Measurements from ENCODE around the gene ADAMTS18. TPM values are rescaled to one million over a fixed set of nuclear protein-coding genes. Genes with fewer than 3 reads are reported as not detected.

Gene ADAMTS18
- polyA plus RNA-seq, 1 of the 3 experiments (the other 2 are of a cell fraction) = under 0.01 TPM

DNA sequence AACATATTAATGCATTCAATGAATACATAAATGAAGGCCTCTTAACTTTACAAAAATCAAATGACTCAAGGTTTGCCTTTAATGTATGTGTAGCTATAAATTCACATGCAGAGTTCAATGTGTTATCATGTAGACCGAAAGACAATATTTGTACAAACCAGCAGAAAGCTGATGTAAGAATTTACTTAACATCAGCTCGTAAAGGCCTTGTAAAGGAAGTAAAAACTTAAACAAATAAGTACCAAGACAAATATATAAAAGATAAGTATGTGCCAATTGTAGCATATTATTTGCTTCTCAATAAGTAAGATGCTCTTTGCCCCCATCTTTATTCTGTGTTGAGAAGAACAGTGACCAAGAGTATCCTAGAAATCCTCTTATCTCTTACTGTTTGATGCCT lies 130.0 kb downstream of the ADAMTS18 start (continued):
- TF ChIP-seq, protein P1, sequence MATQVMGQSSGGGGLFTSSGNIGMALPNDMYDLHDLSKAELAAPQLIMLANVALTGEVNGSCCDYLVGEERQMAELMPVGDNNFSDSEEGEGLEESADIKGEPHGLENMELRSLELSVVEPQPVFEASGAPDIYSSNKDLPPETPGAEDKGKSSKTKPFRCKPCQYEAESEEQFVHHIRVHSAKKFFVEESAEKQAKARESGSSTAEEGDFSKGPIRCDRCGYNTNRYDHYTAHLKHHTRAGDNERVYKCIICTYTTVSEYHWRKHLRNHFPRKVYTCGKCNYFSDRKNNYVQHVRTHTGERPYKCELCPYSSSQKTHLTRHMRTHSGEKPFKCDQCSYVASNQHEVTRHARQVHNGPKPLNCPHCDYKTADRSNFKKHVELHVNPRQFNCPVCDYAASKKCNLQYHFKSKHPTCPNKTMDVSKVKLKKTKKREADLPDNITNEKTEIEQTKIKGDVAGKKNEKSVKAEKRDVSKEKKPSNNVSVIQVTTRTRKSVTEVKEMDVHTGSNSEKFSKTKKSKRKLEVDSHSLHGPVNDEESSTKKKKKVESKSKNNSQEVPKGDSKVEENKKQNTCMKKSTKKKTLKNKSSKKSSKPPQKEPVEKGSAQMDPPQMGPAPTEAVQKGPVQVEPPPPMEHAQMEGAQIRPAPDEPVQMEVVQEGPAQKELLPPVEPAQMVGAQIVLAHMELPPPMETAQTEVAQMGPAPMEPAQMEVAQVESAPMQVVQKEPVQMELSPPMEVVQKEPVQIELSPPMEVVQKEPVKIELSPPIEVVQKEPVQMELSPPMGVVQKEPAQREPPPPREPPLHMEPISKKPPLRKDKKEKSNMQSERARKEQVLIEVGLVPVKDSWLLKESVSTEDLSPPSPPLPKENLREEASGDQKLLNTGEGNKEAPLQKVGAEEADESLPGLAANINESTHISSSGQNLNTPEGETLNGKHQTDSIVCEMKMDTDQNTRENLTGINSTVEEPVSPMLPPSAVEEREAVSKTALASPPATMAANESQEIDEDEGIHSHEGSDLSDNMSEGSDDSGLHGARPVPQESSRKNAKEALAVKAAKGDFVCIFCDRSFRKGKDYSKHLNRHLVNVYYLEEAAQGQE (IDR thresholded peaks at IDR 0.05; ENCODE audit: low read depth, low read length) = no peak

DNA sequence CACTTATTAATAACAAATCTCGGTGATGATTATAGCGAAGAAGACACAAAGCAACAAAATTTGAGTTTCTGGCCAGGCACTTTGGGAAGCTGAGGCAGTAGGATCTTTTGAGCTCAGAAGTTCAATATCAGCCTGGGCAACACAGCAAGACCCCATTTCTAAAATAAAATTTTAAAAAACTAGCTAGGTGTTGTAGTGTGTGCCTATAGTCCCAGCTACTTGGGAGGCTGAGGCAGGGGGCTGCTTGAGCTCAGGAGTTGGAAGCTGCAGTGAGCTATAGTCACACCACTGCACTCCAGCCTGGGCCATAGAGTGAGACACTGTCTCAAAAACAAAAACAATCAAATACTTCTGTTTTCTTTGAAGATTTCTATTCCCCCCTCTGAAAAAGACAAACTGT lies 130.7 kb downstream of the ADAMTS18 start:
- Histone ChIP-seq H3K36me3 (replicated peaks in 1 of 2; ENCODE audit: control insufficient read depth in 1 of 2, insufficient read depth in 2 of 2, low read length in 1 of 2) (no peaks in the 10 kb centered on the region), H3K4me1 (ENCODE audit: control insufficient read depth in 1 of 2, insufficient read depth in 2 of 2, low read depth in 1 of 2, low read length in 1 of 2) (peaks cover 0 to under 1% of the 10 kb centered on the region in 2 experiments; a peak in 1 of 4 replicates), H3K27ac (ENCODE audit: low read depth in 2 of 2, low read length in 1 of 2) (no peak overlapping the region), H3K79me2 (ENCODE audit: insufficient read depth) (no peaks in the 10 kb centered on the region), H3K27me3 (ENCODE audit: insufficient read depth) (no peaks in the 10 kb centered on the region), H3F3A (replicated peaks; ENCODE audit: insufficient read depth) (peaks cover 13% of the 10 kb centered on the region), H3K9me3 (no peaks in the 10 kb centered on the region), H3K9ac (no peak overlapping the region), H3K4me3 (ENCODE audit: low read depth in 2 of 2, low read length in 1 of 2) (no peak overlapping the region), H3K9me2 (no peaks in the 10 kb centered on the region), H3K4me2 (no peak overlapping the region), H2AFZ (ENCODE audit: low read depth) (no peak overlapping the region), H4K20me1 (ENCODE audit: insufficient read depth) (no peaks in the 10 kb centered on the region)
- TF ChIP-seq EZH2phosphoT487 (IDR thresholded peaks at IDR 0.05; ENCODE audit: borderline replicate concordance, low read depth) (no peak), ELF1 (IDR thresholded peaks at IDR 0.05) (no peak), RXRA (IDR thresholded peaks at IDR 0.05; ENCODE audit: borderline replicate concordance, low read depth) (no peak), SIN3A (IDR thresholded peaks at IDR 0.05; ENCODE audit: borderline replicate concordance, low read depth, low read length) (no peak), MXI1 (IDR thresholded peaks at IDR 0.05; ENCODE audit: low read depth, low read length) (no peak), TAF1 (IDR thresholded peaks at IDR 0.05; ENCODE audit: borderline replicate concordance, low read depth, low read length) (no peak), GATA2 (CRISPR knock-in tag; IDR thresholded peaks at IDR 0.05) (no peak), RFX5 (IDR thresholded peaks at IDR 0.05; ENCODE audit: low read length) (no peak), MEF2A (IDR thresholded peaks at IDR 0.05; ENCODE audit: borderline replicate concordance, low read depth) (no peak)
- TF ChIP-seq, protein P1 (IDR thresholded peaks at IDR 0.05; ENCODE audit: low read depth, low read length) = no peak
- TF ChIP-seq, protein P2, sequence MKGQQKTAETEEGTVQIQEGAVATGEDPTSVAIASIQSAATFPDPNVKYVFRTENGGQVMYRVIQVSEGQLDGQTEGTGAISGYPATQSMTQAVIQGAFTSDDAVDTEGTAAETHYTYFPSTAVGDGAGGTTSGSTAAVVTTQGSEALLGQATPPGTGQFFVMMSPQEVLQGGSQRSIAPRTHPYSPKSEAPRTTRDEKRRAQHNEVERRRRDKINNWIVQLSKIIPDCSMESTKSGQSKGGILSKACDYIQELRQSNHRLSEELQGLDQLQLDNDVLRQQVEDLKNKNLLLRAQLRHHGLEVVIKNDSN (IDR thresholded peaks at IDR 0.05; ENCODE audit: borderline replicate concordance, low read depth) = no peak
- TF ChIP-seq, protein P3, sequence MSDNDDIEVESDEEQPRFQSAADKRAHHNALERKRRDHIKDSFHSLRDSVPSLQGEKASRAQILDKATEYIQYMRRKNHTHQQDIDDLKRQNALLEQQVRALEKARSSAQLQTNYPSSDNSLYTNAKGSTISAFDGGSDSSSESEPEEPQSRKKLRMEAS (IDR thresholded peaks at IDR 0.05; ENCODE audit: low read depth) = no peak
- TF ChIP-seq, protein P4, sequence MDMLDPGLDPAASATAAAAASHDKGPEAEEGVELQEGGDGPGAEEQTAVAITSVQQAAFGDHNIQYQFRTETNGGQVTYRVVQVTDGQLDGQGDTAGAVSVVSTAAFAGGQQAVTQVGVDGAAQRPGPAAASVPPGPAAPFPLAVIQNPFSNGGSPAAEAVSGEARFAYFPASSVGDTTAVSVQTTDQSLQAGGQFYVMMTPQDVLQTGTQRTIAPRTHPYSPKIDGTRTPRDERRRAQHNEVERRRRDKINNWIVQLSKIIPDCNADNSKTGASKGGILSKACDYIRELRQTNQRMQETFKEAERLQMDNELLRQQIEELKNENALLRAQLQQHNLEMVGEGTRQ (IDR thresholded peaks at IDR 0.05; ENCODE audit: borderline replicate concordance, low read depth, low read length) = no peak
- TF ChIP-seq, protein P5, sequence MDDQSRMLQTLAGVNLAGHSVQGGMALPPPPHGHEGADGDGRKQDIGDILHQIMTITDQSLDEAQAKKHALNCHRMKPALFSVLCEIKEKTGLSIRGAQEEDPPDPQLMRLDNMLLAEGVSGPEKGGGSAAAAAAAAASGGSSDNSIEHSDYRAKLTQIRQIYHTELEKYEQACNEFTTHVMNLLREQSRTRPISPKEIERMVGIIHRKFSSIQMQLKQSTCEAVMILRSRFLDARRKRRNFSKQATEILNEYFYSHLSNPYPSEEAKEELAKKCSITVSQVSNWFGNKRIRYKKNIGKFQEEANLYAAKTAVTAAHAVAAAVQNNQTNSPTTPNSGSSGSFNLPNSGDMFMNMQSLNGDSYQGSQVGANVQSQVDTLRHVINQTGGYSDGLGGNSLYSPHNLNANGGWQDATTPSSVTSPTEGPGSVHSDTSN (IDR thresholded peaks at IDR 0.05) = no peak
- CTCF ChIA-PET = interaction anchor here (1.0 kb wide), 1 partner anchor 28 kb away, joined by 3 read pairs; no protein-coding TSS in a partner anchor
- DNase-seq = no peak
- WGBS (ENCODE audit: low lambda C conversion rate) = 100% methylated on average over 2 of the region's 2 CpGs
- POLR2A ChIA-PET = no interaction called here
